HepG2 (cell line): Measurements from ENCODE around the gene FAAP100. TPM values are rescaled to one million over a fixed set of nuclear protein-coding genes. Genes with fewer than 3 reads are reported as not detected.

Source experiments
- ETV5 ChIP-seq: IDR thresholded peaks from 2 replicates; pipeline ENCODE4 v1.6.1; 2018; ENCODE audit warnings: missing biosample characterization, missing genetic modification reagents, inconsistent platforms, borderline replicate concordance
- GATA4 ChIP-seq: sonication (generic); IDR thresholded peaks from 2 replicates; pipeline ENCODE4 v1.6.1; 2016; ENCODE audit warnings: antibody characterized with exemption, low read depth, borderline replicate concordance
- KAT7 ChIP-seq: IDR thresholded peaks from 2 replicates; pipeline ENCODE4 v1.6.1; 2018; ENCODE audit warnings: borderline replicate concordance, missing compliant biosample characterization
- MAZ ChIP-seq, 2 experiments: sonication (generic) in 1 of 2; formaldehyde crosslinking in 1 of 2; IDR thresholded peaks; 2 replicates each; pipeline versions ENCODE4 v1.5.0 to v1.6.1; 2012 to 2020; ENCODE audit warnings: low read depth in 2 of 2, mild to moderate bottlenecking in 2 of 2, borderline replicate concordance in 1 of 2, improper control_type of control experiment in 1 of 2, low read length in 1 of 2, missing genetic modification reagents in 1 of 2, moderate library complexity in 1 of 2
- PHF20 ChIP-seq: sonication (generic); formaldehyde crosslinking; IDR thresholded peaks from 2 replicates; pipeline ENCODE4 v1.5.0; 2020; ENCODE audit warnings: mild to moderate bottlenecking, missing genetic modification reagents
- POLR2AphosphoS5 ChIP-seq: IDR thresholded peaks from 2 replicates; pipeline ENCODE4 v1.6.1; 2012; ENCODE audit warnings: low read depth, low read length
- PRDM15 ChIP-seq: sonication (generic); formaldehyde crosslinking; IDR thresholded peaks from 2 replicates; pipeline ENCODE4 v1.4.0; 2020; ENCODE audit warnings: missing genetic modification reagents
- SAFB2 ChIP-seq: sonication (generic); formaldehyde crosslinking; IDR thresholded peaks from 2 replicates; pipeline ENCODE4 v1.5.1; 2020; ENCODE audit warnings: missing genetic modification reagents, low read depth, mild to moderate bottlenecking, borderline replicate concordance
- SP140L ChIP-seq: sonication (generic); formaldehyde crosslinking; IDR thresholded peaks from 2 replicates; pipeline ENCODE4 v1.4.0; 2020; ENCODE audit warnings: missing genetic modification reagents, borderline replicate concordance
- SPEN ChIP-seq: sonication (generic); formaldehyde crosslinking; IDR thresholded peaks from 2 replicates; pipeline ENCODE4 v1.5.1; 2020; ENCODE audit warnings: low read depth, mild to moderate bottlenecking, missing genetic modification reagents
- ZBTB42 ChIP-seq: sonication (generic); formaldehyde crosslinking; IDR thresholded peaks from 2 replicates; pipeline ENCODE4 v1.5.0; 2020; ENCODE audit warnings: mild to moderate bottlenecking, missing genetic modification reagents
- ZNF121 ChIP-seq: sonication (generic); formaldehyde crosslinking; IDR thresholded peaks from 2 replicates; pipeline ENCODE4 v1.5.0; 2020; ENCODE audit warnings: mild to moderate bottlenecking, missing genetic modification reagents
- polyA plus RNA-seq, 8 experiments: library from polyadenylated mRNA; depleted of rRNA in 3 of 8; stranded (reverse) in 7 of 8; unstranded in 1 of 8; fragments of >200 nt; fragmentation: Illumina TruSeq in 4 of 8; extraction: Trizol in 4 of 8; gene quantifications; 2 replicates each; pipeline versions ENCODE4 v1.2.1 to v1.2.3, GENCODE V29; 2011 to 2016; ENCODE audit warnings: low read depth in 4 of 8, missing spikeins in 1 of 8, mixed read lengths in 1 of 8; ENCODE audit not compliant: insufficient read depth in 1 of 8
- total RNA-seq, 5 experiments: library from RNA; depleted of rRNA; stranded (reverse); fragments of >200 nt; fragmentation: Illumina TruSeq; extraction: Trizol; gene quantifications; 2 replicates each; pipeline ENCODE4 v1.2.3, GENCODE V29; 2016; ENCODE audit warnings: low read depth in 1 of 5
- TF ChIP-seq, protein P1 (sequence below): sonication (generic); formaldehyde crosslinking; IDR thresholded peaks from 2 replicates; pipeline ENCODE4 v1.8.0; 2023; ENCODE audit warnings: mild to moderate bottlenecking, missing genetic modification reagents
- TF ChIP-seq, protein P2 (sequence below): sonication (generic); formaldehyde crosslinking; IDR thresholded peaks from 2 replicates; pipeline ENCODE4 v1.4.0; 2020; ENCODE audit warnings: missing genetic modification reagents, borderline replicate concordance
- TF ChIP-seq, protein P3 (sequence below): sonication (generic); formaldehyde crosslinking; IDR thresholded peaks from 2 replicates; pipeline ENCODE4 v1.5.0; 2020; ENCODE audit warnings: mild to moderate bottlenecking, missing genetic modification reagents, borderline replicate concordance

Gene FAAP100
- total and polyA plus RNA-seq, 2 of the 13 experiments (the other 11 are each of a cell fraction or from before 2014, with no cell fraction given) = 7.6 to 20.8 TPM

DNA sequence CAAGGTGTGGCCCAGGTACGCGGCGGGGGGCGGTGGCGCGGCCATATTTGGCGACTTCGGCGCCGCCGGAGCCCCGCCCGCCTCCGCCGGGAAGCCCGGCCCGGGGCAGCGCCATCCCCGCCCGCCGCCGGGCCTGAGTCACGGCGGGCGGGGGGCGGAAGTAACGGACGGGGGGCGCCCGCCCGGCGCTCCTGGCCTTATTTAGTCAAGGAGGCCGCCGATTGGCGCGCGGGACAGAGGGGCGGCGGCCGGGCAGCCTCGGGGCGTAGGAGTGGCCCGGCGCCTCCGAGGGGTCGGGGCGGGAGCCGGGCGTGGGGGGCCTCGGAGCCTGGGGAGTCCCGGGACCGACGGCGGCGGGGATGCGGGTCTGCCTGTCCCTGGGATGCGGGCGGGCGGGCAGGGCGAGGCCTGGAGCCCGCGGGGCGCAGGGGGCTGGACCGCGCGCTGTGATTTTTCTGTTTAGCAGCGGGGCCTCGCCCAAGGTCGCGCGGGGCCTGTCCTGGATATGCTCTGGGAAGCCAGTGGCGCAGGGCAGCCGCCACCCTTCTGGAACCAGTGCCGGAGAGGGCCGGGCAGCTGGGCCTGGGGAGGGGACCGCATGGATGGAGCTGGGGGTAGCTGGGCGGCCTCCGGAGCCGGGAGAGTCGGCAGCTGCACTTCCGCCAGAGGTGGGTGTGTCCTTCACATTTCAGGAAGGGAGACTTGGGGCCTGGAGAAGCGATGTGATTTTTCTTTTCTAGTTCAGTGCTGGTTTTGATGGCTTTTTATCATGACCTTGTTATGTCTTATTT lies 37.2 kb downstream of the FAAP100 start (continued):
- peak; percentile 68 for TF ChIP-seq ETV5
- TF ChIP-seq PHF20 = peak; percentile 0; the same call in 1 of the 2 replicates
- TF ChIP-seq ZNF121 (CRISPR knock-in tag) = no peak
- TF ChIP-seq, protein P1, sequence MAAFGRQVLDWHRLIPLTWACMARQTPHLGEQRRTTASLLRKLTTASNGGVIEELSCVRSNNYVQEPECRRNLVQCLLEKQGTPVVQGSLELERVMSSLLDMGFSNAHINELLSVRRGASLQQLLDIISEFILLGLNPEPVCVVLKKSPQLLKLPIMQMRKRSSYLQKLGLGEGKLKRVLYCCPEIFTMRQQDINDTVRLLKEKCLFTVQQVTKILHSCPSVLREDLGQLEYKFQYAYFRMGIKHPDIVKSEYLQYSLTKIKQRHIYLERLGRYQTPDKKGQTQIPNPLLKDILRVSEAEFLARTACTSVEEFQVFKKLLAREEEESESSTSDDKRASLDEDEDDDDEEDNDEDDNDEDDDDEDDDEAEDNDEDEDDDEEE (CRISPR knock-in tag) = 0 out of 2 replicates have a peak, but pooled peaks have one; percentile 47
- TF ChIP-seq, protein P2, sequence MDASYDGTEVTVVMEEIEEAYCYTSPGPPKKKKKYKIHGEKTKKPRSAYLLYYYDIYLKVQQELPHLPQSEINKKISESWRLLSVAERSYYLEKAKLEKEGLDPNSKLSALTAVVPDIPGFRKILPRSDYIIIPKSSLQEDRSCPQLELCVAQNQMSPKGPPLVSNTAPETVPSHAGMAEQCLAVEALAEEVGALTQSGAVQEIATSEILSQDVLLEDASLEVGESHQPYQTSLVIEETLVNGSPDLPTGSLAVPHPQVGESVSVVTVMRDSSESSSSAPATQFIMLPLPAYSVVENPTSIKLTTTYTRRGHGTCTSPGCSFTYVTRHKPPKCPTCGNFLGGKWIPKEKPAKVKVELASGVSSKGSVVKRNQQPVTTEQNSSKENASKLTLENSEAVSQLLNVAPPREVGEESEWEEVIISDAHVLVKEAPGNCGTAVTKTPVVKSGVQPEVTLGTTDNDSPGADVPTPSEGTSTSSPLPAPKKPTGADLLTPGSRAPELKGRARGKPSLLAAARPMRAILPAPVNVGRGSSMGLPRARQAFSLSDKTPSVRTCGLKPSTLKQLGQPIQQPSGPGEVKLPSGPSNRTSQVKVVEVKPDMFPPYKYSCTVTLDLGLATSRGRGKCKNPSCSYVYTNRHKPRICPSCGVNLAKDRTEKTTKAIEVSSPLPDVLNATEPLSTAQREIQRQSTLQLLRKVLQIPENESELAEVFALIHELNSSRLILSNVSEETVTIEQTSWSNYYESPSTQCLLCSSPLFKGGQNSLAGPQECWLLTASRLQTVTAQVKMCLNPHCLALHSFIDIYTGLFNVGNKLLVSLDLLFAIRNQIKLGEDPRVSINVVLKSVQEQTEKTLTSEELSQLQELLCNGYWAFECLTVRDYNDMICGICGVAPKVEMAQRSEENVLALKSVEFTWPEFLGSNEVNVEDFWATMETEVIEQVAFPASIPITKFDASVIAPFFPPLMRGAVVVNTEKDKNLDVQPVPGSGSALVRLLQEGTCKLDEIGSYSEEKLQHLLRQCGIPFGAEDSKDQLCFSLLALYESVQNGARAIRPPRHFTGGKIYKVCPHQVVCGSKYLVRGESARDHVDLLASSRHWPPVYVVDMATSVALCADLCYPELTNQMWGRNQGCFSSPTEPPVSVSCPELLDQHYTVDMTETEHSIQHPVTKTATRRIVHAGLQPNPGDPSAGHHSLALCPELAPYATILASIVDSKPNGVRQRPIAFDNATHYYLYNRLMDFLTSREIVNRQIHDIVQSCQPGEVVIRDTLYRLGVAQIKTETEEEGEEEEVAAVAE (CRISPR knock-in tag) = 0 out of 2 replicates have a peak, but pooled peaks have one; percentile 44
- TF ChIP-seq SAFB2 (CRISPR knock-in tag) = no peak
- TF ChIP-seq, protein P3, sequence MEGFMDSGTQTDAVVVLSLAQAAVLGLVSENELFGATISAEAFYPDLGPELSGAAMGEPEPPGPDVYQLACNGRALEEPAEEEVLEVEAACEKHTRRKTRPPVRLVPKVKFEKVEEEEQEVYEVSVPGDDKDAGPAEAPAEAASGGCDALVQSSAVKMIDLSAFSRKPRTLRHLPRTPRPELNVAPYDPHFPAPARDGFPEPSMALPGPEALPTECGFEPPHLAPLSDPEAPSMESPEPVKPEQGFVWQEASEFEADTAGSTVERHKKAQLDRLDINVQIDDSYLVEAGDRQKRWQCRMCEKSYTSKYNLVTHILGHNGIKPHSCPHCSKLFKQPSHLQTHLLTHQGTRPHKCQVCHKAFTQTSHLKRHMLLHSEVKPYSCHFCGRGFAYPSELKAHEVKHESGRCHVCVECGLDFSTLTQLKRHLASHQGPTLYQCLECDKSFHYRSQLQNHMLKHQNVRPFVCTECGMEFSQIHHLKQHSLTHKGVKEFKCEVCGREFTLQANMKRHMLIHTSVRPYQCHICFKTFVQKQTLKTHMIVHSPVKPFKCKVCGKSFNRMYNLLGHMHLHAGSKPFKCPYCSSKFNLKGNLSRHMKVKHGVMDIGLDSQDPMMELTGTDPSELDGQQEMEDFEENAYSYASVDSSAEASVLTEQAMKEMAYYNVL (CRISPR knock-in tag) = peak; percentile 46
- no peak for TF ChIP-seq GATA4
- no peak for TF ChIP-seq ZBTB42 (CRISPR knock-in tag)
- TF ChIP-seq SPEN (CRISPR knock-in tag) = peak; percentile 69; the same call in 1 of the 2 replicates
- peak; percentile 24; the same call in 1 of the 2 replicates for TF ChIP-seq PRDM15
- TF ChIP-seq KAT7 (CRISPR knock-in tag) = no peak
- TF ChIP-seq POLR2AphosphoS5 = no peak; the same call in 1 of the 2 replicates
- TF ChIP-seq MAZ (IDR thresholded peaks at IDR 0.05; ENCODE audit: borderline replicate concordance, low read depth, low read length) = peak; percentile 51; the same call in 1 of the 2 replicates
- peak; percentile 60 for TF ChIP-seq MAZ (CRISPR knock-in tag; IDR thresholded peaks at IDR 0.05; ENCODE audit: low read depth)
- TF ChIP-seq SP140L (CRISPR knock-in tag) = no peak
